Kidney epithelial cell (primary cell): ENCODE measurements around the gene COL13A1. TPM values are rescaled to one million over a fixed set of nuclear protein-coding genes. Genes with fewer than 3 reads are reported as not detected.

Source experiments
- DNase-seq: peaks from one replicate; pipeline ENCODE4 v3.0.0-alpha.2; 2010; ENCODE audit warnings: low read depth
- H3K27me3 ChIP-seq: 2 replicates; pipeline ENCODE4 v1.6.0; 2011; ENCODE audit warnings: low read length; ENCODE audit not compliant: control insufficient read depth, insufficient read depth
- H3K36me3 ChIP-seq: 2 replicates; pipeline ENCODE4 v1.5.1; 2011; ENCODE audit warnings: low read length; ENCODE audit not compliant: control insufficient read depth, insufficient read depth
- H3K4me3 ChIP-seq: 2 replicates; pipeline ENCODE4 v1.5.1; 2011; ENCODE audit warnings: low read depth, mild to moderate bottlenecking, control low read depth, low read length
- total RNA-seq: library from RNA; depleted of rRNA; stranded (reverse); fragments of >200 nt; gene quantifications from 2 replicates; pipeline ENCODE4 v1.2.3, GENCODE V29; 2015
- TF ChIP-seq, protein P1 (sequence below): IDR thresholded peaks from 2 replicates; pipeline ENCODE4 v1.5.1; 2011; ENCODE audit warnings: mild to moderate bottlenecking, moderate library complexity, low read length, control low read depth, inconsistent platforms; ENCODE audit not compliant: insufficient read depth, poor library complexity, severe bottlenecking

The COL13A1 gene
- total RNA-seq, 1 donor from 2014 or later = 1.7 TPM

DNA sequence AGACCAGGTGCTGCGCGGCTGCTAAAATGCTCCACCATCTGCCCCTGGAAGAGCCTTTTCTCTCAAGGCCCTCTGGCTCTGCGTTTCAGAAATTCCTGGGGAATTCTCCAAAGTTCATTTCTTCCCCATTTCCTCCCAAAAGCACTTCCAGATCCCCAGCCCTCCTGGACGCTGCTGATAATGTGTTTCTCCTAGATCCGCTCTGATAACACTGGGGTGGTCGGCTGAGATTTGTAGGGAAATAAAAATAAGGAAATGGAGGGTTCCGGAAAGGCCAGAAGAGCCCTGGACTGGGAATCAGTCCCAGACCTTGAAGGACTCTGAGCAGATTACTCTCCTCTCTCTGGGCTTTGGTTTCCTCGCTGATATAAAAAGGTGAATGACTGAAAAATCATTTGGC lies 28.1 kb downstream of the COL13A1 start:
- no peak overlapping the region for H3K4me3 ChIP-seq
- DNase-seq = no peak
- TF ChIP-seq, protein P1, sequence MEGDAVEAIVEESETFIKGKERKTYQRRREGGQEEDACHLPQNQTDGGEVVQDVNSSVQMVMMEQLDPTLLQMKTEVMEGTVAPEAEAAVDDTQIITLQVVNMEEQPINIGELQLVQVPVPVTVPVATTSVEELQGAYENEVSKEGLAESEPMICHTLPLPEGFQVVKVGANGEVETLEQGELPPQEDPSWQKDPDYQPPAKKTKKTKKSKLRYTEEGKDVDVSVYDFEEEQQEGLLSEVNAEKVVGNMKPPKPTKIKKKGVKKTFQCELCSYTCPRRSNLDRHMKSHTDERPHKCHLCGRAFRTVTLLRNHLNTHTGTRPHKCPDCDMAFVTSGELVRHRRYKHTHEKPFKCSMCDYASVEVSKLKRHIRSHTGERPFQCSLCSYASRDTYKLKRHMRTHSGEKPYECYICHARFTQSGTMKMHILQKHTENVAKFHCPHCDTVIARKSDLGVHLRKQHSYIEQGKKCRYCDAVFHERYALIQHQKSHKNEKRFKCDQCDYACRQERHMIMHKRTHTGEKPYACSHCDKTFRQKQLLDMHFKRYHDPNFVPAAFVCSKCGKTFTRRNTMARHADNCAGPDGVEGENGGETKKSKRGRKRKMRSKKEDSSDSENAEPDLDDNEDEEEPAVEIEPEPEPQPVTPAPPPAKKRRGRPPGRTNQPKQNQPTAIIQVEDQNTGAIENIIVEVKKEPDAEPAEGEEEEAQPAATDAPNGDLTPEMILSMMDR = no peak
- no peaks in the 10 kb centered on the region for H3K36me3 ChIP-seq
- H3K27me3 ChIP-seq = no peaks in the 10 kb centered on the region

DNA sequence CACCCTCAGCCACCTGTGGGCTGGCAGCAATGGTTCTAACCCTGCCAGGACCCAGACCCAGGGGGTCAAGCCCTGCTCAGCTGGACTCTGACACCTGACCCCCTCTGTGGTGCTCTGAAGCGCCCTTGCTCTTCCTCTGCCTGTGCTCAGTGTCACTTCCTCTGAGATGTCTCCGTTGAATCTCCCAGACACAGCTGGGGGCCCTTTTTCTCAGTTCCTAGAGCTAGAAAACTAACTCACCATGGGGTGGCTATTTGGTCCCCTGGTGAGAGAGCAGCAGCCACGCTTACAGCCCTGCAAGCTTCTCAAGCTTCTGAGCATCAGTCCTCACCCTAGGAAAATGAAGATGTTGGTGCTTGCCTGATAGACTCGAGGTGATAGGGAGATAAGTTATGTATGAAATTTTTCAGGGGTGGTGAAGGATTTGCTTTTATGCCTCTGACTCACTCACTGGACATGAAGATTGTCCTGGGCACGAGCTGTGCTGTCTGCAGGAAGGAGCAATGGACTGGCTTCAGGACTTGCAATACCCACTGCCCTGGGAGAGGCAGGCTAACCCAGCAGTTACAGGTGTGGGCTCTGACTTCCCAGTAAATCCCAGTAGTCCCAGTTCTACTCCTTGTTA lies 29.6 kb downstream of the COL13A1 start:
- TF ChIP-seq, protein P1 = no peak
- DNase-seq = no peak
- Histone ChIP-seq H3K36me3 (no peaks in the 10 kb centered on the region), H3K27me3 (no peaks in the 10 kb centered on the region), H3K4me3 (no peak overlapping the region)

DNA sequence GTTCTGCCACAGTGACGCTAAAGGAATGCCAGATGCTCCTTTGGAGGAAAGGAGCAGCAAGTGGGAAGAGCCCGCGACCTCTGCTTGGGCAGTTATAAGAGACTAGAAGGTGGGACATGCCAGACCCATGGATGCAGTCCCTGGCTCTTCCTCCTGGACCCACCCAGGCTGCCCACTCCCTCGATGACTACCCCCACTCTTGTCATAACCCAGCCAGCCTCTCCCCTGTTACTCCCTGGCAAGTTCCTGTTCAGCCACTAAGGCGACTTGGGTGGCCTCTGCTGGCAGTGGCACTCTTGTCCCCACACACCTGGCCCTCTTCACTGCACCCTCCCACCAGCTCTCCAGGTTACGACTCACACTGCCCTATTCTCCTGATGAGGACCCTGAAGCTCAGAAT lies 33.5 kb downstream of the COL13A1 start:
- H3K27me3 ChIP-seq = no peaks in the 10 kb centered on the region
- TF ChIP-seq, protein P1 = no peak
- H3K4me3 ChIP-seq = no peak overlapping the region
- no peak for DNase-seq
- H3K36me3 ChIP-seq = no peaks in the 10 kb centered on the region

DNA sequence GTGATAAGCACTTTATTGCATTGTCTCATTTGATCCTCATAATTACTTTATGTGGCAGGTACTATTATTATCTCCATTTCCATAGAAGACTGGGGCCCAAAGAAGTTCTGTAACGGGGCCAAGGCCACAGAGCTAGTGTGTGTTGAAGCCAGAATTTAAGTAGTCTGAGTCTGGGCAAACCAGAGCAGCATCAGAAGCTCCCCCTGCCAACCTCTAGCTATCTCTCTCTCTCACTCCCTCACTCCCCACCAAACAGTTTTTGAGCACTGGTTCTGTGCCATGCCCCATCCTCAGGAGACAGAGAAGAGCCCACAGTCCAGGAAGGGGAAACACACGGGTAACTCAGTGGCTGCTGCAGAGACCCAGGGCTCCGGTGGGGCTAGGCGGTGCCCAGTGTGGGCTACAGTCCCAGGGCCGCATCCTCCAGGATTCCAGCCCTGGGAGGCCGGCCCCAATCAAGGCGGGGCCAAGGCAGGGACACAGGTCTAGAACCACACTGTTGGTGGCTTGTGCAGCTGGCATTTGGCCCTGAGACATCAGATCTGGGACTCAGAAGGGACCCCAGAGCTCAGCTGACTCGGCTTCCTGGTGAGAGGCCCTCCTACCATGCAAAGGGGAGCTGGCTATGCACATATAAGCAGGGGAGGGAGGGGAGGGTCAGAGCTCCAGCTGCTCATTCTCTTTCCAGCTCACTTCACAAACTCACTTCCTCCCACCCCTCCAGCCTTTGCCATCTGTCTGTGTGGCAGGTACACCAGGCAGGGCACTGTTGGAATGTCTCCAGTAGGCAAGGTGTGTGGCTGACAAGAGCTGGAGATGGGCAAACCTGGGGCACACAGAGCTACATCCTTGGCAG lies 34.4 kb downstream of the COL13A1 start:
- TF ChIP-seq, protein P1 = no peak
- DNase-seq = no peak
- no peak overlapping the region for H3K4me3 ChIP-seq
- no peaks in the 10 kb centered on the region for H3K27me3 ChIP-seq
- H3K36me3 ChIP-seq = no peaks in the 10 kb centered on the region

DNA sequence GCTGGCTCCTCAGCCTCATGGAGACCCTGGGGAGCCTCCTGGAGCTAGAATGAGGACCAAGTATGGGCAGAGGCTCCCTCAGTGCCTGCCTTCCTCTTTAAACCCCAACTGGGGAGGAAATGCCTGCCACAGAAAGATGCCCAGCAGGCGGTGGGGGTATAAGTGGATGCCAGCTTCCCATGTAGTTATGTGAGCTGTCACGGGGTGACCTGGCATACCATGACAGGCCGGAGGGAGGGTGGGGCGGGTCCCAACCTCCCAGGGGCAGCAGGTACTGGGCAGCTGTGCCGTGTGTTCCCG lies 35.0 kb downstream of the COL13A1 start:
- no peak for DNase-seq
- H3K4me3 ChIP-seq = no peak overlapping the region
- TF ChIP-seq, protein P1 = no peak
- no peaks in the 10 kb centered on the region for H3K36me3 ChIP-seq
- no peaks in the 10 kb centered on the region for H3K27me3 ChIP-seq
